Measurements from ENCODE around the gene REL. TPM values are rescaled to one million over a fixed set of nuclear protein-coding genes. Genes with fewer than 3 reads are reported as not detected.

The REL gene
- 4.9 TPM for polyA plus RNA-seq (2013, experiment 1 of 2)
- polyA plus RNA-seq (2013, experiment 2 of 2): 4.6 TPM

DNA sequence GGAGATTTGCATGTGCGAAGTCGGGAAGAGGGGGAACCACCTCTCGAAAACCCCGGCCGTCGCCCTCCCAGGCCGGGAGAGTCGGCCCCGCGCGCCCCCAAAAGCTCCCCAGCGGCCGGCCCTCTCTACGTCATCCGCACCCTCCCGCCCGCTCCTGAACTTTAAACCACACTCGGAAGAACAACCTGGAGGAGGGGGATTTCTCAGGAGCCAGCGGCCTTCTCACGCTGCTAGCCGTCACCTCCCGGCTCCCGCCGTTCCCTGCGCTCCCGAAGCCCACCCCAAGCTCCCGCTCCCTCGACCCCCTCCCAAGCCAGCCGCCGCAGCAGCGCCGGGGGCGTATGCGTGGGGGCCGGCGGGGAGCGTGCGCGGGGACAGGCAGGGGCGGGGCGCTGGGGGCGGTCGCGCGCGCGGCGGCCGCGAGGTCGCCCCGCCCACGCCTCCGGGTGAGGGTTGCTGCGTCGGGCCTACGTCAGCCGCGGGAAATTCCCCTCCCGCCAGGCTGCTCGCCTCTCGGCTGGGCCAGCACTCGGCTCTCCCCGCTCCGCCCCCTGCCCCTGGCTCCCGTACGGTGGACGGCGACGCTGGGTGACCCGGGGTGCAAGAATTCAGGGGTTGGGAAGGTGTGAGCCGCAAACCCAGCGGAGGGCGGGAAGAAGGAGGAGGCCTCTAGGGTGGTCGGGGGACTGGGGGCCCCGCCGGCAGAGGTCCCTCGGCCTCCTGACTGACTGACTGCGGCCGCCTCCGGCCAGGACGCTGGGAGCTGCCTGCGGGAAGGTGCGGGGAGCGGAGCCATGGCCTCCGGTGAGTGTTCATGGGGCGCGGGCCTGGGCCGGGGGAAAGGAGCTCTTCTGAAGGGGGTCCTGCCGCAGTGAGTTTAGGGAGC is at the start of gene REL:
Gene REL (plus strand): TSS at position 528 of the 886 bp plus-strand sequence. CDS start 267 bp downstream, at position 795.
- H3K4me1 ChIP-seq (ENCODE audit: control insufficient read depth, insufficient read depth, low read length, poor library complexity, severe bottlenecking): no peaks in the 10 kb centered on the region
- peak within 1 kb of the TSS; percentile 93 for H3K27ac ChIP-seq (ENCODE audit: low read depth, low read length, severe bottlenecking)
- no peaks in the 10 kb centered on the region for H3K36me3 ChIP-seq (ENCODE audit: control insufficient read depth, insufficient read depth, low read length)
- 0 to 1% methylated on average over 37 to 50 of the region's 90 CpGs for WGBS, 2 experiments (ENCODE audit: insufficient coverage in 2 of 2)
- no peaks in the 10 kb centered on the region for H3K9me3 ChIP-seq (ENCODE audit: control insufficient read depth, low read length)
- H3K4me3 ChIP-seq (ENCODE audit: extremely low read depth, insufficient read depth, low read length, poor library complexity, severe bottlenecking): peak within 1 kb of the TSS; percentile 79

DNA sequence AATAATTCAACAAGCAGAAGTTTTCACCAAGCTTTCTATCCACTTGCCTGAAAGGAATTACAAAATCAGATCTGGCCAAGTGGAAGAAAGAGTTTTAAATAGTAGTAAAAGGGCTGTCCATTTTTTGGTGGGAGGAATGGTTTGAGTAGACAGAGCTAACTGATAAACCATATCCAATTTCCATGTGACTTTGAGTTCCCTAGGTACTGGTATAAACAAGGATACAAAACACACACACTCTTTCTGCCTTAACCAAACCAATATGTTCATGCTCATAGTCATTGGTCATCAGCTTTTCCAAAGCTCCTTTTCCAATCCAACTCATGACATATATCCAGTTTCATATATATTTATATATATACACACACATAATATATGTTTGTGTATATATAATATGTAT is 49.5 kb upstream of the REL start:
- H3K4me3 ChIP-seq (ENCODE audit: extremely low read depth, insufficient read depth, low read length, poor library complexity, severe bottlenecking): no peak overlapping the region
- H3K4me1 ChIP-seq (ENCODE audit: control insufficient read depth, insufficient read depth, low read length, poor library complexity, severe bottlenecking): no peaks in the 10 kb centered on the region
- no peaks in the 10 kb centered on the region for H3K36me3 ChIP-seq (ENCODE audit: control insufficient read depth, insufficient read depth, low read length)

DNA sequence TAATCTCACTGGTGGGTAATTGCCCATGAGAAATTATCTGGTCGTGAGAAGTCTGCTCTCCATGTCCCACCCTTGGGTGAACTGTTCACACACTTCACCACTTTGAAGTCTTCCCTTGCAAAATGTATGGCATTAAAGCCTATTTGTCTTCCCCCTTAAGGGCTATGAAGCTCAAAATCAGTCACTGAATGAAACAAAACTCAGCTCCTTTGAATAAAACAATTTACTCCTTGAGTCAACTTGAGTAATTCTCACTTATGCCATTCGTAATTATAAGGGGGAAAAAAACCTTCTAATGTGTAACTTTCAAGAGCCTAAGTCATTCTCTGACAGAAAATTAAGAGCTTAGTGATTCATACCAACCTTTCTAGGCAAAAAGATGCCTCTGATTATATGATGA is 48.8 kb upstream of the REL start:
- Histone ChIP-seq H3K9me3 (ENCODE audit: control insufficient read depth, low read length) (no peaks in the 10 kb centered on the region), H3K27ac (ENCODE audit: low read depth, low read length, severe bottlenecking) (no peak overlapping the region), H3K36me3 (ENCODE audit: control insufficient read depth, insufficient read depth, low read length) (no peaks in the 10 kb centered on the region), H3K4me3 (ENCODE audit: extremely low read depth, insufficient read depth, low read length, poor library complexity, severe bottlenecking) (no peak overlapping the region), H3K4me1 (ENCODE audit: control insufficient read depth, insufficient read depth, low read length, poor library complexity, severe bottlenecking) (no peaks in the 10 kb centered on the region)
- WGBS, 2 experiments (ENCODE audit: insufficient coverage in 2 of 2): no CpG with 5 or more reads among the region's 2 CpGs

More for the DNA sequence above, 49.5 kb upstream of the REL start:
- Histone ChIP-seq H3K27ac (ENCODE audit: low read depth, low read length, severe bottlenecking) (no peak overlapping the region), H3K9me3 (ENCODE audit: control insufficient read depth, low read length) (no peaks in the 10 kb centered on the region)

- 73 to 83% methylated on average over 1 of the region's 2 CpGs for WGBS, 2 experiments (ENCODE audit: insufficient coverage in 2 of 2)
- H3K36me3 ChIP-seq (ENCODE audit: control insufficient read depth, insufficient read depth, low read length): no peaks in the 10 kb centered on the region
- no peaks in the 10 kb centered on the region for H3K4me1 ChIP-seq (ENCODE audit: control insufficient read depth, insufficient read depth, low read length, poor library complexity, severe bottlenecking)
- H3K27ac ChIP-seq (ENCODE audit: low read depth, low read length, severe bottlenecking): no peak overlapping the region
- no peaks in the 10 kb centered on the region for H3K9me3 ChIP-seq (ENCODE audit: control insufficient read depth, low read length)
- no peak overlapping the region for H3K4me3 ChIP-seq (ENCODE audit: extremely low read depth, insufficient read depth, low read length, poor library complexity, severe bottlenecking)
Measured at GRCh38 chr2:60834270-60834717, 47.1 kb upstream of the REL start.

DNA sequence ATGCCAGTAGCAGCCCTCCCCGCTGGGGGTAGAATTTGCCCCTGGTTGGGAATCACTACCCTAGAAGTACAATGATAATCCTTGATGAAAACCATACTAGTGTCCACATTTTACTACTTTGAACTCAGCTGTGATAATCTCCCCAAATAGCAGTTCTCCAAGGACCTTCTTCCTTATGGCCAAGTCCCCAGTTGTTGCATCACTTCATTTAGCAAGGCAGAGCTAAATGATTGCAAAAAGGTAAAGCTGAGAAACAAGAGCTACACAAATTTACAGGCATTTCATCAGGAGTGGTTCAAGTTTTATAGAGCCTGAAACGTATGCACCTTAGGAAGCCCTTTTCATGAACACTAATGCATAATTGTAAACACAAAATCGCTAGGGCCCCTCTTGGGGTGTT is 44.9 kb upstream of the REL start:
- H3K9me3 ChIP-seq (ENCODE audit: control insufficient read depth, low read length): no peaks in the 10 kb centered on the region
- H3K4me3 ChIP-seq (ENCODE audit: extremely low read depth, insufficient read depth, low read length, poor library complexity, severe bottlenecking): no peak overlapping the region
- H3K4me1 ChIP-seq (ENCODE audit: control insufficient read depth, insufficient read depth, low read length, poor library complexity, severe bottlenecking): no peaks in the 10 kb centered on the region
- no peaks in the 10 kb centered on the region for H3K36me3 ChIP-seq (ENCODE audit: control insufficient read depth, insufficient read depth, low read length)
- 100% methylated on average over 1 of the region's 3 CpGs; no CpG with 5 or more reads in 1 of the 2 experiments for WGBS, 2 experiments (ENCODE audit: insufficient coverage in 2 of 2)
- no peak overlapping the region for H3K27ac ChIP-seq (ENCODE audit: low read depth, low read length, severe bottlenecking)

GRCh38 chr2:60837123-60837522 is 44.3 kb upstream of the REL start:
- no CpG with 5 or more reads among the region's 1 CpG for WGBS, 2 experiments (ENCODE audit: insufficient coverage in 2 of 2)
- Histone ChIP-seq H3K4me1 (ENCODE audit: control insufficient read depth, insufficient read depth, low read length, poor library complexity, severe bottlenecking) (no peaks in the 10 kb centered on the region), H3K4me3 (ENCODE audit: extremely low read depth, insufficient read depth, low read length, poor library complexity, severe bottlenecking) (no peak overlapping the region), H3K36me3 (ENCODE audit: control insufficient read depth, insufficient read depth, low read length) (no peaks in the 10 kb centered on the region), H3K27ac (ENCODE audit: low read depth, low read length, severe bottlenecking) (no peak overlapping the region), H3K9me3 (ENCODE audit: control insufficient read depth, low read length) (no peaks in the 10 kb centered on the region)

- no peak overlapping the region for H3K4me3 ChIP-seq (ENCODE audit: extremely low read depth, insufficient read depth, low read length, poor library complexity, severe bottlenecking)
- WGBS, 2 experiments (ENCODE audit: insufficient coverage in 2 of 2): 64 to 82% methylated on average over 1 to 2 of the region's 3 CpGs
- H3K36me3 ChIP-seq (ENCODE audit: control insufficient read depth, insufficient read depth, low read length): no peaks in the 10 kb centered on the region
- no peaks in the 10 kb centered on the region for H3K4me1 ChIP-seq (ENCODE audit: control insufficient read depth, insufficient read depth, low read length, poor library complexity, severe bottlenecking)
- no peaks in the 10 kb centered on the region for H3K9me3 ChIP-seq (ENCODE audit: control insufficient read depth, low read length)
- no peak overlapping the region for H3K27ac ChIP-seq (ENCODE audit: low read depth, low read length, severe bottlenecking)
Measured at GRCh38 chr2:60838481-60838880, 42.9 kb upstream of the REL start.

DNA sequence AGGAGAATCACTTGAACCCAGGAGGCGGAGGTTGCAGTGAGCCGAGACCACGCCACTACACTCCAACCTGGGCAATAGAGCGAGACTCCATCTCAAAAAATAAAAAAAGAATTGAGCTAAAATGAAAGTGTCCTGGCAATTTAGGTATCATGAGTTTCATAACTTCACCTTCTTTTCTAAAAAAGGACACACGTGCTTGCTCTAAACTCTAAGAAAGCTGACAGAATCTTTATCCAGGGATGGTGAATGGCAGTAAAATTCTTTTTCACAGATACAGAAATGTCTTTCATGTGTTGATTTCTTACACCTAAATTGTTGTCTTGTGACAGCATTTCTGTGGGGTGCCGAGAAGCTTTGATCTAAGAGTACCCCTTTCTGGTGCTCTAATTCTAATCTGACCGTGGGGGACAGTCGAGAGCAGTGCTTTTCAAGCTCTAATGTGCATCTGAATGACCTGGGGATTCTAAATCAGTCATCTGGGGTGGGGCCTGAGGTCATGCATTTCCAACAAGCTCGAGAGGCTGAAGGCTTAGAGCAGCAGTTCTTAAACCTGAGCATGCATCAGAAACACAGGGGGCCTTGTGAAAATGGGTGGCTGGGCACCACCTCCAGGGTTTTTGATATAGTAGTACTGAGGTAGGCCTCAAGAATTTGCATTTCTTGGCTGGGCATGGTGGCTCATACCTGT is 42.1 kb upstream of the REL start:
- Histone ChIP-seq H3K4me3 (ENCODE audit: extremely low read depth, insufficient read depth, low read length, poor library complexity, severe bottlenecking) (no peak overlapping the region), H3K4me1 (ENCODE audit: control insufficient read depth, insufficient read depth, low read length, poor library complexity, severe bottlenecking) (no peaks in the 10 kb centered on the region), H3K27ac (ENCODE audit: low read depth, low read length, severe bottlenecking) (no peak overlapping the region), H3K9me3 (ENCODE audit: control insufficient read depth, low read length) (no peaks in the 10 kb centered on the region), H3K36me3 (ENCODE audit: control insufficient read depth, insufficient read depth, low read length) (no peaks in the 10 kb centered on the region)
- 53 to 55% methylated on average over 5 of the region's 9 CpGs for WGBS, 2 experiments (ENCODE audit: insufficient coverage in 2 of 2)

- Histone ChIP-seq H3K36me3 (ENCODE audit: control insufficient read depth, insufficient read depth, low read length) (no peaks in the 10 kb centered on the region), H3K4me1 (ENCODE audit: control insufficient read depth, insufficient read depth, low read length, poor library complexity, severe bottlenecking) (no peaks in the 10 kb centered on the region), H3K27ac (ENCODE audit: low read depth, low read length, severe bottlenecking) (no peak overlapping the region), H3K4me3 (ENCODE audit: extremely low read depth, insufficient read depth, low read length, poor library complexity, severe bottlenecking) (no peak overlapping the region), H3K9me3 (ENCODE audit: control insufficient read depth, low read length) (no peaks in the 10 kb centered on the region)
- WGBS, 2 experiments (ENCODE audit: insufficient coverage in 2 of 2): 92 to 93% methylated on average over 7 of the region's 7 CpGs
Measured at GRCh38 chr2:60840880-60841279, 40.5 kb upstream of the REL start.

DNA sequence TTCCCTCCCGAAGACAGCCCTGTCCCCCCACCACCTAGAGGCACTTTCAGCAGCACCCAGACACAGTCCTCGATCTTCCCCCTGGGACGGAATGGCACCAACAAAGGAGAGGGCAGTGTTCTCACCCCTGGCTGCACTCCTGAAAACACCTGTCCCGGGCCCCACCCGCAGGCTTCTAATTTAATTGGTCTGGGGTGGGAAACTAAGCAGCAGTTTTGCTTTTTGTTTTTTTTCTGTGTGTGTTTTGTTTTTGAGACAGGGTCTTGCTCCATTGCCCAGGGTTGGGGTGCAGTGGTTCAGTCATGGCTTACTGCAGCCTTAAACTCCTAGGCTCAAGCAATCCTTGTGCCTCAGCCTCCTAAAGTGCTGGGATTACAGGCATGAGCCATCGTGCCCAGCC is 38.4 kb upstream of the REL start:
- no peaks in the 10 kb centered on the region for H3K36me3 ChIP-seq (ENCODE audit: control insufficient read depth, insufficient read depth, low read length)
- WGBS, 2 experiments (ENCODE audit: insufficient coverage in 2 of 2): 84 to 92% methylated on average over 3 to 5 of the region's 6 CpGs

GRCh38 chr2:60844105-60844504 is 37.3 kb upstream of the REL start:
- WGBS, 2 experiments (ENCODE audit: insufficient coverage in 2 of 2): no CpG with 5 or more reads among the region's 2 CpGs
- H3K27ac ChIP-seq (ENCODE audit: low read depth, low read length, severe bottlenecking): no peak overlapping the region

More for the DNA sequence above, 38.4 kb upstream of the REL start:
- H3K27ac ChIP-seq (ENCODE audit: low read depth, low read length, severe bottlenecking): no peak overlapping the region
- H3K4me3 ChIP-seq (ENCODE audit: extremely low read depth, insufficient read depth, low read length, poor library complexity, severe bottlenecking): no peak overlapping the region
- H3K4me1 ChIP-seq (ENCODE audit: control insufficient read depth, insufficient read depth, low read length, poor library complexity, severe bottlenecking): no peaks in the 10 kb centered on the region
- no peaks in the 10 kb centered on the region for H3K9me3 ChIP-seq (ENCODE audit: control insufficient read depth, low read length)

More at GRCh38 chr2:60844105-60844504, 37.3 kb upstream of the REL start:
- no peaks in the 10 kb centered on the region for H3K9me3 ChIP-seq (ENCODE audit: control insufficient read depth, low read length)
- no peaks in the 10 kb centered on the region for H3K36me3 ChIP-seq (ENCODE audit: control insufficient read depth, insufficient read depth, low read length)
- H3K4me1 ChIP-seq (ENCODE audit: control insufficient read depth, insufficient read depth, low read length, poor library complexity, severe bottlenecking): no peaks in the 10 kb centered on the region
- H3K4me3 ChIP-seq (ENCODE audit: extremely low read depth, insufficient read depth, low read length, poor library complexity, severe bottlenecking): no peak overlapping the region
